Endothelial cell of umbilical vein (primary cell): ENCODE measurements around the gene MME. TPM values are rescaled to one million over a fixed set of nuclear protein-coding genes. Genes with fewer than 3 reads are reported as not detected.

Source experiments
- BruUV-seq: library from RNA; stranded (reverse); fragments of 400-500 nt; replicated peaks from 2 replicates; lab custom pipeline; 2021; lab: Mats Ljungman, UMichigan
- CTCF ChIA-PET: fragments of 300-600, 350-600 bp; sonication (Branson Sonifier 250); formaldehyde crosslinking; loops from one replicate; lab custom pipeline; 2021; ENCODE audit warnings: antibody characterized with exemption, inconsistent platforms; lab: Charles Lee
- POLR2A ChIA-PET: fragments of 300-600, 350-600 bp; sonication (Branson Sonifier 250); formaldehyde crosslinking; loops from one replicate; lab custom pipeline; 2021; ENCODE audit warnings: antibody characterized with exemption, inconsistent platforms; lab: Charles Lee
- DNase-seq: peaks from one replicate; pipeline ENCODE4 v3.0.0-alpha.2; 2011; ENCODE audit warnings: low read depth, low spot score
- FAIRE-seq: peaks from 2 replicates; lab custom pipeline; 2011; peaks lifted over from hg19 to GRCh38; lab: Jason Lieb, UNC
- H2AFZ ChIP-seq: 2 replicates; pipeline ENCODE4 v1.6.0; 2012; ENCODE audit warnings: low read depth, low read length, control low read depth, inconsistent platforms
- H3K27ac ChIP-seq: 2 replicates; pipeline ENCODE4 v1.5.1; 2011; ENCODE audit warnings: low read depth, mild to moderate bottlenecking, control low read depth, low read length, moderate library complexity; ENCODE audit not compliant: insufficient read depth
- H3K27me3 ChIP-seq, 2 experiments: 2 replicates each; pipeline versions ENCODE4 v1.6.0 to v1.6.1; 2011; ENCODE audit warnings: low read length in 2 of 2, mixed read lengths in 1 of 2; ENCODE audit not compliant: control insufficient read depth in 2 of 2, insufficient read depth in 2 of 2
- H3K36me3 ChIP-seq, 2 experiments: 2 replicates in 1 of 2; 3 replicates in 1 of 2; pipeline ENCODE4 v1.5.1; 2011; ENCODE audit warnings: low read length in 2 of 2, mild to moderate bottlenecking in 1 of 2, moderate library complexity in 1 of 2; ENCODE audit not compliant: control insufficient read depth in 2 of 2, insufficient read depth in 2 of 2; ENCODE audit errors: extremely low read depth in 1 of 2
- H3K4me1 ChIP-seq: 3 replicates; pipeline ENCODE4 v1.5.1; 2011; ENCODE audit warnings: mild to moderate bottlenecking, low read length; ENCODE audit not compliant: control insufficient read depth, insufficient read depth; ENCODE audit errors: extremely low read depth
- H3K4me2 ChIP-seq: 2 replicates; pipeline ENCODE4 v1.6.1; 2011; ENCODE audit warnings: low read length, control low read depth, mixed read lengths; ENCODE audit not compliant: insufficient read depth
- H3K4me3 ChIP-seq, 3 experiments: fragments of 200-600 bp in 1 of 3; sonication (generic), shearing (Covaris generic) in 1 of 3; replicated peaks in 1 of 3; 2 replicates each; pipeline ENCODE4 v1.5.1; 2011 to 2016; ENCODE audit warnings: control low read depth in 3 of 3, low read length in 3 of 3, mild to moderate bottlenecking in 2 of 3, inconsistent platforms in 1 of 3, low read depth in 1 of 3, moderate library complexity in 1 of 3; ENCODE audit not compliant: insufficient read depth in 1 of 3
- H3K79me2 ChIP-seq: 2 replicates; pipeline ENCODE4 v1.6.0; 2012; ENCODE audit warnings: low read length, inconsistent platforms; ENCODE audit not compliant: control insufficient read depth, insufficient read depth
- H3K9ac ChIP-seq: replicated peaks from 2 replicates; pipeline ENCODE3; 2011; ENCODE audit warnings: low read length, control low read depth; ENCODE audit not compliant: insufficient read depth; ENCODE audit errors: extremely low read depth
- H3K9me1 ChIP-seq: replicated peaks from 3 replicates; pipeline ENCODE4 v1.6.0; 2011; ENCODE audit warnings: mild to moderate bottlenecking, low read length; ENCODE audit not compliant: control insufficient read depth, insufficient read depth; ENCODE audit errors: extremely low read depth
- H3K9me3 ChIP-seq: replicated peaks from 2 replicates; pipeline ENCODE4 v1.5.1; 2012; ENCODE audit warnings: low read length, inconsistent platforms; ENCODE audit not compliant: control insufficient read depth, insufficient read depth
- H4K20me1 ChIP-seq: replicated peaks from 2 replicates; pipeline ENCODE3; 2011; ENCODE audit warnings: mild to moderate bottlenecking, low read length; ENCODE audit not compliant: control insufficient read depth, insufficient read depth; ENCODE audit errors: extremely low read depth
- EZH2 ChIP-seq: IDR thresholded peaks from 2 replicates; pipeline ENCODE4 v1.6.1; 2012; ENCODE audit warnings: borderline replicate concordance, low read depth, mild to moderate bottlenecking, moderate library complexity, low read length, inconsistent platforms; ENCODE audit not compliant: severe bottlenecking
- FOS ChIP-seq: IDR thresholded peaks from 2 replicates; pipeline ENCODE4 v1.6.1; 2011; ENCODE audit warnings: mild to moderate bottlenecking, low read length, moderate library complexity, borderline replicate concordance; ENCODE audit not compliant: insufficient read depth
- GATA2 ChIP-seq: IDR thresholded peaks from 2 replicates; pipeline ENCODE4 v1.7.0; 2011; ENCODE audit warnings: low read depth, mild to moderate bottlenecking, moderate library complexity, mixed read lengths, low read length; ENCODE audit not compliant: insufficient read length, insufficient read depth
- JUN ChIP-seq: IDR thresholded peaks from 2 replicates; pipeline ENCODE4 v1.6.1; 2011; ENCODE audit warnings: borderline replicate concordance, low read depth; ENCODE audit not compliant: insufficient read length, insufficient read depth
- MYC ChIP-seq: IDR thresholded peaks from one replicate; pipeline ENCODE4 v1.6.1; 2011; ENCODE audit warnings: mild to moderate bottlenecking, low read depth, low read length
- POLR2A ChIP-seq: IDR thresholded peaks from 2 replicates; pipeline ENCODE4 v1.6.1; 2012; ENCODE audit warnings: low read depth, mild to moderate bottlenecking, control low read depth, low read length
- POLR2AphosphoS5 ChIP-seq: IDR thresholded peaks from 2 replicates; pipeline ENCODE4 v1.6.1; 2012; ENCODE audit warnings: low read depth, mild to moderate bottlenecking, control low read depth, low read length, moderate library complexity; ENCODE audit not compliant: insufficient read depth
- dilution Hi-C: fragments of 300-500 bp; cut with MboI; formaldehyde crosslinking; loops from one replicate; pipeline ENCODE4 v1.15.0; 2019; ENCODE audit warnings: low sequenced_read_pairs; ENCODE audit not compliant: extremely low pct_ligation_motif_present
- intact Hi-C: fragments of 100-400 bp; cut with micrococcal nuclease; formaldehyde crosslinking; loops from one replicate; pipeline ENCODE4 v1.10.0; 2022
- polyA plus RNA-seq, 4 experiments: library from polyadenylated mRNA; depleted of rRNA in 3 of 4; stranded (reverse) in 3 of 4; unstranded in 1 of 4; fragments of >200 nt; gene quantifications; 2 replicates each; pipeline versions ENCODE4 v1.2.1 to v1.2.3, GENCODE V29; 2011 to 2012; ENCODE audit warnings: missing spikeins in 1 of 4
- total RNA-seq: library from RNA; stranded (reverse); gene quantifications from 2 replicates; pipeline ENCODE4 v1.2.3, GENCODE V29; 2021
- TF ChIP-seq, protein P1 (sequence below), 2 donors: IDR thresholded peaks; 1 replicate in 1 of 2; 2 replicates in 1 of 2; pipeline ENCODE4 v1.5.1; 2011; ENCODE audit warnings: low read length in 2 of 2, mild to moderate bottlenecking in 2 of 2, moderate library complexity in 2 of 2, control low read depth in 1 of 2, inconsistent platforms in 1 of 2, low read depth in 1 of 2; ENCODE audit not compliant: insufficient read depth in 1 of 2; ENCODE audit errors: extremely low read depth in 1 of 2
- TF ChIP-seq, protein P2 (sequence below): IDR thresholded peaks from 2 replicates; pipeline ENCODE4 v1.6.1; 2011; ENCODE audit not compliant: insufficient read depth, insufficient read length

Gene MME
- total and polyA plus RNA-seq, 2 donors (not counting 3 experiments of a cell fraction or from before 2014, with no cell fraction given) = 6.0 to 10.5 TPM

DNA sequence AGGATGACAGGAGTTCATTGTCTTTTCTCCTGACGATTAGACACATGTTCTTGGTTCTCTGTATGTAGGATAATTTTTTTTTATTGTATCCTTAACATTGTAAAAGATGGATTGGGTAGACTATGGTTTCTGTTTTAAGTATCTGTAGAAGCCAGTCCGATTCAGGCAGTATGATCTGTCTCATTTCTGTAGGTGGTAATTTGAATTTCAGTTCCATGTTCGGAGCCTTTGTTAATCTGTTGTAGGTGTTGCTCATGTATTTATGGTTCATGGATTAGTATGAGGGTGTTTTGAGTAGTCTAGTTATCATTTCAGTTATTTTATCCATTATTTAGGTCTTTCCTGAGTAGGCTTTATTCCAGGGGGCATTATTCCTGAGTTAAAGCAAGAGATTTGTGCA, 32.4 kb upstream of the MME start:
- H3K79me2 ChIP-seq = no peaks in the 10 kb centered on the region
- H3K9ac ChIP-seq = no peak overlapping the region
- no peaks in the 10 kb centered on the region for H3K27me3 ChIP-seq
- no peak overlapping the region for H2AFZ ChIP-seq
- H3K9me1 ChIP-seq = no peaks in the 10 kb centered on the region
- H3K4me1 ChIP-seq = no peaks in the 10 kb centered on the region
- dilution Hi-C loops (no loop called here), intact Hi-C loops (no loop called here)
- no peaks in the 10 kb centered on the region for H3K9me3 ChIP-seq
- H3K36me3 ChIP-seq = no peaks in the 10 kb centered on the region
- BruUV-seq = no TSS peak
- H4K20me1 ChIP-seq = no peaks in the 10 kb centered on the region
- TF ChIP-seq POLR2A (no peak), EZH2 (no peak), GATA2 (no peak), POLR2AphosphoS5 (no peak), MYC (no peak), JUN (no peak), FOS (no peak)
- TF ChIP-seq, protein P1, sequence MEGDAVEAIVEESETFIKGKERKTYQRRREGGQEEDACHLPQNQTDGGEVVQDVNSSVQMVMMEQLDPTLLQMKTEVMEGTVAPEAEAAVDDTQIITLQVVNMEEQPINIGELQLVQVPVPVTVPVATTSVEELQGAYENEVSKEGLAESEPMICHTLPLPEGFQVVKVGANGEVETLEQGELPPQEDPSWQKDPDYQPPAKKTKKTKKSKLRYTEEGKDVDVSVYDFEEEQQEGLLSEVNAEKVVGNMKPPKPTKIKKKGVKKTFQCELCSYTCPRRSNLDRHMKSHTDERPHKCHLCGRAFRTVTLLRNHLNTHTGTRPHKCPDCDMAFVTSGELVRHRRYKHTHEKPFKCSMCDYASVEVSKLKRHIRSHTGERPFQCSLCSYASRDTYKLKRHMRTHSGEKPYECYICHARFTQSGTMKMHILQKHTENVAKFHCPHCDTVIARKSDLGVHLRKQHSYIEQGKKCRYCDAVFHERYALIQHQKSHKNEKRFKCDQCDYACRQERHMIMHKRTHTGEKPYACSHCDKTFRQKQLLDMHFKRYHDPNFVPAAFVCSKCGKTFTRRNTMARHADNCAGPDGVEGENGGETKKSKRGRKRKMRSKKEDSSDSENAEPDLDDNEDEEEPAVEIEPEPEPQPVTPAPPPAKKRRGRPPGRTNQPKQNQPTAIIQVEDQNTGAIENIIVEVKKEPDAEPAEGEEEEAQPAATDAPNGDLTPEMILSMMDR (IDR thresholded peaks at IDR 0.05; ENCODE audit: extremely low read depth in 1 of 2, insufficient read depth in 1 of 2, low read depth in 1 of 2, low read length in 2 of 2) = no peak
- TF ChIP-seq, protein P2, sequence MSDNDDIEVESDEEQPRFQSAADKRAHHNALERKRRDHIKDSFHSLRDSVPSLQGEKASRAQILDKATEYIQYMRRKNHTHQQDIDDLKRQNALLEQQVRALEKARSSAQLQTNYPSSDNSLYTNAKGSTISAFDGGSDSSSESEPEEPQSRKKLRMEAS = no peak
- H3K4me2 ChIP-seq = no peak overlapping the region
- no peak overlapping the region for H3K4me3 ChIP-seq
- ChIA-PET CTCF (interaction anchor here (1.0 kb wide), 1 partner anchor 11 kb away, joined by 3 read pairs; no protein-coding TSS in a partner anchor), POLR2A (no interaction called here)
- H3K27ac ChIP-seq = no peak overlapping the region
- DNase-seq (no peak), FAIRE-seq (no peak)
